Suprapubic skin (tissue), 3 donors: Measurements from ENCODE around the gene ATPAF2.

ENCODE experiments used
- CTCF ChIP-seq, 2 donors: fragments of 200-600 bp in 1 of 2; fragments of 450-650 bp in 1 of 2; sonication (generic) in 1 of 2; IDR thresholded peaks; one replicate each; pipeline ENCODE4 v1.5.1; 2016 to 2019; ENCODE audit warnings: antibody characterized with exemption in 2 of 2, mild to moderate bottlenecking in 1 of 2, moderate library complexity in 1 of 2
- POLR2A ChIP-seq, 2 donors: fragments of 450-650 bp; IDR thresholded peaks; one replicate each; pipeline ENCODE4 v1.6.1; 2017; ENCODE audit warnings: antibody characterized with exemption in 2 of 2, mild to moderate bottlenecking in 2 of 2, moderate library complexity in 2 of 2

GRCh38 chr17:18059283-18059682, 20.3 kb upstream of the ATPAF2 start:
- TF ChIP-seq CTCF (IDR thresholded peaks at IDR 0.05), result no peak
- TF ChIP-seq POLR2A (IDR thresholded peaks at IDR 0.05), result no peak
